Ascending aorta (tissue), 2 donors: ENCODE data around the gene MAP3K5. TPM values are rescaled to one million over a fixed set of nuclear protein-coding genes. Genes with fewer than 3 reads are reported as not detected.

Source experiments
- DNase-seq, 2 donors: peaks; one replicate each; pipeline ENCODE4 v3.0.0-alpha.2; 2019; ENCODE audit warnings: low spot score in 2 of 2
- H3K27ac ChIP-seq, 2 donors: fragments of 200-600 bp; sonication (generic); one replicate each; pipeline ENCODE4 v1.5.1; 2016 to 2017; ENCODE audit warnings: mild to moderate bottlenecking in 1 of 2
- H3K27me3 ChIP-seq: fragments of 200-600 bp; sonication (generic); one replicate; pipeline ENCODE4 v1.5.1; 2017
- H3K36me3 ChIP-seq, 2 donors: fragments of 200-600 bp; sonication (generic); one replicate each; pipeline ENCODE4 v1.5.1; 2016
- H3K4me1 ChIP-seq, 2 donors: fragments of 200-600 bp; sonication (generic); one replicate each; pipeline ENCODE4 v1.5.1; 2016 to 2017; ENCODE audit warnings: mild to moderate bottlenecking in 1 of 2
- H3K4me3 ChIP-seq, 2 donors: fragments of 200-600 bp; sonication (generic); one replicate each; pipeline ENCODE4 v1.5.1; 2016 to 2017; ENCODE audit warnings: mild to moderate bottlenecking in 1 of 2
- H3K9me3 ChIP-seq, 2 donors: fragments of 200-600 bp; sonication (generic); one replicate each; pipeline ENCODE4 v1.5.1; 2016
- CTCF ChIP-seq, 3 experiments: fragments of 200-600 bp in 2 of 3; fragments of 450-650 bp in 1 of 3; sonication (generic) in 2 of 3; IDR thresholded peaks; one replicate each; pipeline ENCODE4 v1.5.1; 2016 to 2019; ENCODE audit warnings: antibody characterized with exemption in 3 of 3, mild to moderate bottlenecking in 1 of 3, moderate library complexity in 1 of 3
- intact Hi-C: fragments of 100-400 bp; cut with DNase I; formaldehyde crosslinking; loops from one replicate; pipeline ENCODE4 v1.15.1; 2023
- total RNA-seq: library from RNA; depleted of rRNA; stranded (reverse); fragments of >200 nt; gene quantifications from one replicate; pipeline ENCODE4 v1.1.0, GENCODE V29; 2016

MAP3K5 gene
- total RNA-seq, 1 donor from 2014 or later: 40.9 TPM

DNA sequence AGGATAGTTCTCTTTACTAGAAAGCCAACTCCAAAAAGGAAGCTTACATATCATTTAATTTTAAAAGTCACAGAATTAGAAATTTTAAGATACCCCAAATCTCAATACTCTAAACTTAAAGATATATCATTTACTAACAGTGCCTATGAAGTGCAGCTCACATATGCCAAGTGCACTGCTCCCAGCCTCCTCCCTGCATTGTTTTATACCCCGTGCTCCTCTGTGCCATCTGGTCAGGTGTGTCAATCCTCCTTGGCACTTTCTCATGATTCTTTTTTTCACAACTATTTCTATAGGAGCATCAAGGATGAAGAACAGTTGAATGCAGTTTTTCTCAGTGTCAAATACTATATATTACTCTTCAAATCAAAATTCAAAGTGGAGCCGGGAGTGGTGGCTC is 250.9 kb downstream of the MAP3K5 start:
- no peaks in the 10 kb centered on the region for H3K27me3 ChIP-seq
- no peak overlapping the region for H3K27ac ChIP-seq
- no peaks in the 10 kb centered on the region for H3K36me3 ChIP-seq
- H3K4me1 ChIP-seq: no peaks in the 10 kb centered on the region
- H3K4me3 ChIP-seq: no peak overlapping the region
- TF ChIP-seq CTCF (IDR thresholded peaks at IDR 0.05): no peak
- H3K9me3 ChIP-seq: no peaks in the 10 kb centered on the region
- intact Hi-C loops: no loop called here
- DNase-seq: no peak

DNA sequence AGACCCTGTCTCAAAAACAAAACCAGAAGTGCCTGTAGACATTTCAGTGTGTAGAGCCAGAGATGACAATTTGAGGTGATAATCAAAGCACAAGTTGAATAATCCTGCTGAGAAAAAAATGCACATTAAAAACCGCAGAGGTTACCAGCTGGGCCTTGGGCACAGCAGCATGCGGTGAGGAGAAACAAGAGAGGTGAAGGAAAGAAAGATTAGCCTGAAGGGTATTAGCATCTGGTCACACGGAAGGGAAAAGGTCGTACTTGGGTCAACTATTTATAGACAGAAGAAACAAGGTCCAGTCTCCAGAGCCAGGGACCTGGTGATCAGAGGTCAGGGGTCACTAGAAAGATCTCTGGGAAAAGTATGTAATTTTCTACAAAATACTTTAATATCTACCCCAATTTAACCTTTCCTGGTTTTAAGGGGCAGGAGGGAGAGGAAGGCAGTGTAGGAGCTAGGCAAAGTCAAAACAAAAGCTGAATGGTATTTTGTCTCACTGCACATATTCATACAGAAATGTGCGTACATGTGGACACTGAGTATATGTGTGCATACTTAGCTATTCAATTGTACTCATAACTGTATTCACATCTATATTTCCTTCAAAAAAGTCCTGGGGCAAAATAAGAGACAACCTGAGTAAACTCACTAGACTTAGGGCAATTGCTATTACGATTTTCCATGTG is 252.2 kb downstream of the MAP3K5 start:
- no peak overlapping the region for H3K27ac ChIP-seq
- H3K36me3 ChIP-seq: no peaks in the 10 kb centered on the region
- no peak overlapping the region for H3K4me3 ChIP-seq
- no peaks in the 10 kb centered on the region for H3K4me1 ChIP-seq
- no peaks in the 10 kb centered on the region for H3K9me3 ChIP-seq
- H3K27me3 ChIP-seq: no peaks in the 10 kb centered on the region
- TF ChIP-seq CTCF (IDR thresholded peaks at IDR 0.05): no peak
- DNase-seq: no peak
- intact Hi-C loops: no loop called here

DNA sequence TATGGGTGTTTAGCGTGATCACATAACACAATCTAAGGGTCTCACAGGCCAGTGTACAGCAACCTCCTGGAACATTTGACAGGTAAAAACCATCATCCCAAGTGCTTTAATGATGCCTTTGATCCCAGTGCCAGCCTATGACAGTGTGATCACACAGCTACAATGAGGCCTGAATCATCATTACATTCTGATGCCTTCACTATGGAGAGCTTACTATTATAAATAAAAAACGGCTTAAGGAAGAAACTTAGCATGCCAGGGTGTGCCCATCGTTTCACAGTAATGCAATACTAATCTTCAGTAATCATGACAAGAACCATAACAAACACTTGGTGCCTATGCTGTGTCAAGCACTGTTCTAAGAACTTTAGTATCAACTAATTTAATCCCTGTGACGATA is 253.4 kb downstream of the MAP3K5 start:
- Histone ChIP-seq H3K27ac (no peak overlapping the region), H3K36me3 (no peaks in the 10 kb centered on the region), H3K4me1 (no peaks in the 10 kb centered on the region), H3K9me3 (no peaks in the 10 kb centered on the region), H3K4me3 (no peak overlapping the region), H3K27me3 (no peaks in the 10 kb centered on the region)
- DNase-seq: no peak
- intact Hi-C loops: no loop called here
- no peak for TF ChIP-seq CTCF (IDR thresholded peaks at IDR 0.05)

GRCh38 chr6:136535880-136536650 is 256.2 kb downstream of the MAP3K5 start:
- Histone ChIP-seq H3K4me3 (no peak overlapping the region), H3K27ac (no peak overlapping the region), H3K36me3 (no peaks in the 10 kb centered on the region), H3K9me3 (no peaks in the 10 kb centered on the region), H3K4me1 (no peaks in the 10 kb centered on the region), H3K27me3 (no peaks in the 10 kb centered on the region)
- intact Hi-C loops: no loop called here
- no peak for TF ChIP-seq CTCF (IDR thresholded peaks at IDR 0.05)
- no peak for DNase-seq

GRCh38 chr6:136535017-136535765 is 257.1 kb downstream of the MAP3K5 start:
- DNase-seq: no peak
- TF ChIP-seq CTCF (IDR thresholded peaks at IDR 0.05): no peak
- intact Hi-C loops: no loop called here
- no peaks in the 10 kb centered on the region for H3K4me1 ChIP-seq
- no peak overlapping the region for H3K27ac ChIP-seq
- no peaks in the 10 kb centered on the region for H3K27me3 ChIP-seq
- H3K9me3 ChIP-seq: no peaks in the 10 kb centered on the region
- no peak overlapping the region for H3K4me3 ChIP-seq
- H3K36me3 ChIP-seq: no peaks in the 10 kb centered on the region
